Measurements from ENCODE around the gene YARS1. TPM values are rescaled to one million over a fixed set of nuclear protein-coding genes. Genes with fewer than 3 reads are reported as not detected.

The YARS1 gene
- total and polyA plus RNA-seq, 2 of the 13 experiments (the other 11 are each of a cell fraction or from before 2014, with no cell fraction given), result 50.1 to 113 TPM

GRCh38 chr1:32770741-32771548 is 46.2 kb downstream of the YARS1 start:
- ChIA-PET POLR2A (interaction anchor here (0.7 to 4.9 kb wide), 2 partner anchors 34 to 58 kb away, joined by 3 to 51 read pairs; no protein-coding TSS in a partner anchor), CTCF (ENCODE audit: low intra/inter-chr PET ratio, low total read pairs) (interaction anchor here (2.5 kb wide), 1 partner anchor 59 kb away, joined by 12 read pairs; no protein-coding TSS in a partner anchor)
- H3K9ac ChIP-seq (ENCODE audit: insufficient read depth, low read depth, low read length), result no peak overlapping the region
- TF ChIP-seq ZNF225 (CRISPR knock-in tag; IDR thresholded peaks at IDR 0.05) (no peak), ELF1 (CRISPR knock-in tag; IDR thresholded peaks at IDR 0.05) (no peak), ELK4 (CRISPR knock-in tag; IDR thresholded peaks at IDR 0.05; ENCODE audit: borderline replicate concordance) (no peak), TRIM22 (IDR thresholded peaks at IDR 0.05) (no peak), FOSL2 (CRISPR knock-in tag; IDR thresholded peaks at IDR 0.05) (no peak)
- no peaks in the 10 kb centered on the region for H3K79me2 ChIP-seq (ENCODE audit: insufficient read depth, low read length)
- intact Hi-C loops (cut with micrococcal nuclease; ENCODE audit: unreplicated experiment) (no loop called here), in situ Hi-C loops (cut with HindIII; ENCODE audit: extremely low pct_ligation_motif_present, low pct_unique_long_range_greater_than_20kb) (no loop called here)
- no peaks in the 10 kb centered on the region for H3K9me3 ChIP-seq (ENCODE audit: low read length)
- H3K4me2 ChIP-seq (ENCODE audit: low read depth, low read length), result no peak overlapping the region
- WGBS (ENCODE audit: low lambda C conversion rate), result 95% methylated on average over 17 of the region's 18 CpGs
- H3K4me3 ChIP-seq (replicated peaks in 1 of 3; ENCODE audit: insufficient read depth in 1 of 3, low read depth in 2 of 3, low read length in 3 of 3), result no peak overlapping the region
- H3K4me1 ChIP-seq (ENCODE audit: insufficient read depth, low read length), result peaks cover 18% of the 10 kb centered on the region
- BruUV-seq (replicated peaks), result no TSS peak
- H3K27ac ChIP-seq (ENCODE audit: extremely low read length, insufficient read depth, low read length), result no peak overlapping the region
- ATAC-seq (no peak), DNase-seq (ENCODE audit: low spot score) (no peak), FAIRE-seq (no peak)
- H3K36me3 ChIP-seq (replicated peaks in 1 of 2; ENCODE audit: control insufficient read depth in 1 of 2, insufficient read depth in 2 of 2, low read length in 2 of 2), result peaks cover 16 to 28% of the 10 kb centered on the region in 2 experiments
- no peak overlapping the region for H2AFZ ChIP-seq (ENCODE audit: low read length)
- no peaks in the 10 kb centered on the region for H3K27me3 ChIP-seq (ENCODE audit: control insufficient read depth in 1 of 2, insufficient read depth in 2 of 2, low read length in 2 of 2)
- H4K20me1 ChIP-seq (ENCODE audit: insufficient read depth, low read length), result no peaks in the 10 kb centered on the region

All from HepG2 (cell line).